8988T (cell line): ENCODE measurements around the gene HSBP1L1.

Source experiments
- DNase-seq: peaks from one replicate; pipeline ENCODE4 v3.0.0; 2011

The HSBP1L1 gene

DNA sequence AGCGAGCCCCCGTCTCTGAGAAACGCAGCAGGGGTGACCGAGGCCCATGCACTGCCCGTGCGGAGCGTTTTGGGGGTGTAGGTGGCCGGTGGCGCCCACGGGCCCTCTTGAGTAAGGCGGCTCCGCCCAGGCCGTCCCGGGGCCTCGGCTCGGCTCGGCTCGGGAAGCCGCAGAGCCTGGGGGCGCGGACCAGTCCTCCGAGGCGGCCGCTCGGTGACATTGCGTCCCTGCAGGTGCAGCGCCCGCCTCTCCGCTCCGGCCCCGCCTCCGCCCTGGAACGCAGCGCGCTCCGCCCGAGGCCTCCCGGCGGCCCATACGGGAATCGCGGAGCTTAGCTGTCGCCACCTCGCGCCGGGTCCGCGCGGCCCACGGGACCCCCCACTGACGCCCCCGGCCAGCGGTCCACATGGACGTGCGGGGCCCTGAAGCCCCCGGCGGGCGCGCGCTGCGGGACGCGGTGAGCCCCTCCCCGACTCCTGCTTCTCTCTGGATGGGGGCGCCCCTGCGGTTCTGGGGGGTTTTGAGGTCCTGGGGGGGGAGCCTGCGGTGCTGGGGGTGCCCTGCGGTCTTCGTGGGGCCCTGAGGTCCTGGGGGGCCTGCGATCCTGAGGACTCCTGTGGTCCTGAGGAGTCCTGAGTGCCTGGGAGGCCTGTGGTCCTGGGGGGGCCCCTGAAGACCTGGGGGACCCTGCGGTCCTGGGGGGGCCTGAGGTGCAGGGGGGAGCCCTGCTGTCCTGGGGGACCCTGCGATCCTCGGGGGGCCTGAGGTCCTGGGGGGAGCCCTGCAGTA, at the start of gene HSBP1L1:
HSBP1L1 (plus strand) TSS at position 314 of the 789 bp plus-strand sequence; CDS start at position 407, 93 bp downstream.
- DNase-seq, result peak; percentile 50

DNA sequence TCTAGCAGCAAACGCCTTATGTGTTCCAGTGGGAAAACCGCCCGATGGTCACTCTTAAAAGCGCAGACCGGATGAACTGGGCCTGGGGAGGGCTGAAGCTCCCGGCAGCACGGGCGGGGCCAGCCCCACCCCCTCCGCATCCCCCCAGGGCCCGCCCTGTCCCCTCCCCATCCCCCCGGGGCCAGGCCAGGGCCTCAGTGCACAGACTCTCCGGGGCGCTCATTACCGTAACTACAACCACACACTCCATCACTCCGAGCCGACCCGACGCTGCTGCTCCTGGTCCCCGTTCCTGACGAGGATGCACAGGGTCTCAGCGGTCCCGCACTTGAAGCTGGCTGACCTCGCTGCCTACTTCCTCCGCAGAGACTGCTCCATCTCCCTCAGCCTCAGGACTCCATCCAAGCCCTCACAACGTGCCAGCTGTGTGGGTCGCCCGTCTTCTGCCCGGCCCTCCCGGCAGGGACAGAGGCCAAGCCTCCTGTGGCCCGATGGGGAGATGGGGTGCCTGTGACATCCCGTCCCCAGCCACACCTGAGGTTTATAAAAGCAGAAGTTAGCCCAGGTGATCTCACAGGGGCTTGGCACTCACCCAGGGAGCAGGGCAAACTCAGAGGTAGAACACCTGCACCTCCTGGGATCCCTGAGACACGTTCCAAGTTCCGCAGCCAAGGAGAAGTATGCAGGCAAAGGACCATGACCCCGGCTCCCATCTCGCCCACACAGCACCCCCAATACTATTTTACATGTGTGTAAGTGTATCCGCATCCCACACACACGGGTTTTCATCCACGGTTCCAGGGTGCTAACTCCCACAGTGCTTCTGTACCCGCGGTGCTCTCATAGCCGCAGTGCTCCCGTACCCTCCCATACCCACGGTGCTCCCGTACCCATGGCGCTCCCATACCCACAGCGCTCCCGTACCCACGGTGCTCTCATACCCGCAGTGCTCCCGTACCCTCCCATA, 49.0 kb upstream of the HSBP1L1 start:
- DNase-seq, result no peak

DNA sequence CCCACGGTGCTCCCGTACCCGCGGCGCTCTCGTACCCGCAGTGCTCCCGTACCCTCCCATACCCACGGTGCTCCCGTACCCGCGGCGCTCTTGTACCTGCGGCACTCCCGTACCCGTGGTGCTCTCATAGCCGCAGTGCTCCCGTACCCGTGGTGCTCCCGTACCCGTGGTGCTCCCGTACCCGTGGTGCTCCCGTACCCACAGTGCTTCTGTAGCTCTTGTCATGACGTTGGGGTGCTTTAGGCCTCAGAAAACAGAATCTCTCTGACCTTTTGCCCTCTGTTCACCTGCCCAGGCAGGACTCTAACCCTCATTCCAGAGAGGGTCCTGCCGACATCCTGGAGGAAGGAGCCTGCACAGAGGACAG, 48.3 kb upstream of the HSBP1L1 start:
- no peak for DNase-seq

- no peak for DNase-seq
Measured at GRCh38 chr18:79916546-79917168, 47.8 kb upstream of the HSBP1L1 start.

GRCh38 chr18:79917169-79917852, 47.1 kb upstream of the HSBP1L1 start:
- DNase-seq, result no peak

DNA sequence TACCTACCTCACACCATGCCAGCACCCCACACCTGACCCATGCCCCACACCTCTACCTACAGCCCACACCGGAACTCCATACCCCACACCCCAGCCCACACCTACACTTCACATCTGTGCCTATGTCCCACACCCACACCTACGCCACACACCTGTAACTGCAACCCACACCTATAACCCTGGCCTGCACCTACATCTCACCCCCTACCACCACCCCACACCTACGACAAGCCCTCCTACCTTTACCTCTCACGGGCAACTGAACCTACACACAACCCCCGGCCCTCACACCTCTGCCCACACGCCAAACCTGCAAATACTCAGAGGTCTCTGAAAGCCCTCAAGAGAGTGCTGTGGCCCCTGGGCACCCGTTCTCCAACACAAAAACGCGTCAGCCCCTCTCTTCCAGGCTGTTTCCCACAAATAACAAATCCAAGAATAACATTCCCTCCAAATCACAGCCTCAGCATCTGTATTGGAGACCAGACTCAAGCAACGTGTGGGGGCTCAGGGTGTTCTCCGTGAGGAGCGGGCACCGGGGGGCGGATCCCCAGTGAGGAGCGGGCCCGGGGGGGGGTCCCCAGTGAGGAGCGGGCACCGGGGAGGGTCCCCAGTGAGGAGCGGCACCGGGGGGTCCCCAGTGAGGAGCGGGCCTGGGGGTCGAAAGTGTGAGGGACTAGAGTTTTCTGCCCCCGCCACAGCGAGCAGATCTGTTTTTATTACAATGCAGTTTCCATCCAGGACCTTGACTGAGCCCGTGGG, 46.4 kb upstream of the HSBP1L1 start:
- DNase-seq, result no peak

GRCh38 chr18:79918615-79919011, 45.8 kb upstream of the HSBP1L1 start:
- DNase-seq, result no peak

GRCh38 chr18:79919089-79919488, 45.4 kb upstream of the HSBP1L1 start:
- DNase-seq, result no peak

DNA sequence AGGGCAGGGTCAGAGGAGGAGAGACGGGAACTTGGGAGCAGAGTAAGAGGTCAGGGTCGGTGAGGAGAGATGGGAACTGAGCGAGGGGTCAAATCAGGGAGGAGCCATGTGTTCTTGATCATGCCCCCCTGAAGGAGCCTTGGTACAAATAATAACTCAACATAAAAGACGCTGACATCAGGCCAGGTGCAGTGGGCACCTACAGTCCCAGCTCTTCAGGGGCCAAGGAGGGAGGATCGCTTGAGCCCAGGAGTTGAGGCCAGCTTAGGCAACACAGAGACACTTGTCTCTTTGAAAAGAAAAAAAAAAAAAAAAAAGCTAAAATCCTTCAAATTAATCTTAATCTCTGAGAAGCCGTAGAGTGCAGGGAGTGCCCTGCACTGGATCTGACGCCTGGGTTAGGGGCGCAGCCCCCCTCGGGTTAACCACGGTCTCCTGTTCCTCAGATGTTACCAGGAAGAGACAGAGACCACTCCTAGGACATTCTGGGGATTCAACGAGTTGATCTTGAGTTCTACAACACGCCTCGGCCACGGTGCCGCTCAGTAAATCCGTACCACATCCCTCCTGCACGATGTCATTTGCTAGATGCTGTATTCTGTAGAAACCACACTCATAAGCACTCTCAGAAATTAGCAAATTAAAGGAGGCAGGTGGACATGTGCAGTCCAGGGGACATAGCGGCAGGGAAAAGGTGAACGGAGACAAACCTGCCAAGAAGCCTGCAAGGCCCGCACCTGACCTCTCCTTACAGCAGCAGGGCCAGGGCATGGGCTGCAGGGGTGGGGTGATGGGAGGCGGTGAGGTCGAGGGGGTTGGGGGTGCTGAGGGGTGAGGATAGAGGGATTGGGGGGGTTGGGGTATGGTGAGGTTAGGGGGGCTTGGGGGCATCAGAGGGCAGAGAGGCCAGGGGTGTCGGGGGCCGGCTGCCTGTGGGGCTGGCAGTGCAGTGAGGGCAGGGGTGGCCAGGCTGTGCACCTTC, 42.2 kb upstream of the HSBP1L1 start:
- DNase-seq, result no peak

DNA sequence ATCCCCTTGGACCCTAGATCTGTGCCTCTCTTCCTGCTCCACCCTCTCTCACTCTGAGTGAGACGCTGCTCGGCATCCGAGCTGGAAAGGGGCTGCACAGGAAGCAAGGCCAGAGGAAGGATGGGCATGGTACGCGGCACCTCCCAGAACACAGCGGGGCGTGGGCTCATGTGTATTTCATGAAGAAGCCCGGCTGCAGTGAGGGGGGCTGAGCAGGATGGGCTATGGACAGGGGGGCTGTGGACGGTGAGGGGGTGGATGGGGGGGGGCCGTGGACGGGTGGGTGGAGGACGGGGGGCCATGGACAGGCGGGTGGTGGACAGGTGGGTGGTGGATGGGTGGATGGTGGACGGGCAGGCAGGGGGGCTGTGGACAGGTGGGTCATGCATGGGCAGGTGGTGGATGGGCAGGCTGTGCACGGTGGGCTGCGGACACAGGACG, 41.5 kb upstream of the HSBP1L1 start:
- DNase-seq, result no peak

DNA sequence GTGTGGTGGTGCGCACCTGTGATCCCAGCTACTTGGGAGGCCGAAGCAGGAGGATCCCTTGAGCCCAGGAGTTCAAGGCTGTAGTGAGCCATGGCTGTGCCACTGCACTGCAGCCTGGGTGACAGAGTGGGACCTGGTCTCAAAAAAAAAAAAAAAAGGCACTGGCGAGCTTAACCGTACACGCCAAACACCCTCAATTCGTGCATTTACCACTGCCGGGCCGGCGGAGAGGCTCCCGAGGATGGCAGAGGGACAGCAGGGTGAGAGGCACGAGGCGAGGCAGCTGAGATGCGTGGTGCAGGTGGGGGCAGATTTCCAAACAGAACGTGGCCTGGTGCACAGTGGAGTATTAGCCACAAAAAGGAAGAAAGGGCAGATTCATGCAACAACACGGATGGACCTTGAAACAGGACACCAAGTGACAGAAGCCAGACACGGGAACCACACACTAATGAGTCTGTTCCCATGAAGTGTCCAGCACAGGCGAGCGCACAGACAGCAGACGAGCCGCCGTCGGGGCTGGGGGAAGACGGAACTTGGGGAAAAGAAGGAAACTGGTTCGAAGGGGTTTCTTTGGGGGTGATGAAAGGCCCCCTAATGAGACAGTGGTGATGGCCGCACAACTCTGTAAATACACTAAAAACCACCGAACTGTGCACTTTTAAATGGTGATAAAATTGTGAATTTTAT, 40.4 kb upstream of the HSBP1L1 start:
- no peak for DNase-seq

DNA sequence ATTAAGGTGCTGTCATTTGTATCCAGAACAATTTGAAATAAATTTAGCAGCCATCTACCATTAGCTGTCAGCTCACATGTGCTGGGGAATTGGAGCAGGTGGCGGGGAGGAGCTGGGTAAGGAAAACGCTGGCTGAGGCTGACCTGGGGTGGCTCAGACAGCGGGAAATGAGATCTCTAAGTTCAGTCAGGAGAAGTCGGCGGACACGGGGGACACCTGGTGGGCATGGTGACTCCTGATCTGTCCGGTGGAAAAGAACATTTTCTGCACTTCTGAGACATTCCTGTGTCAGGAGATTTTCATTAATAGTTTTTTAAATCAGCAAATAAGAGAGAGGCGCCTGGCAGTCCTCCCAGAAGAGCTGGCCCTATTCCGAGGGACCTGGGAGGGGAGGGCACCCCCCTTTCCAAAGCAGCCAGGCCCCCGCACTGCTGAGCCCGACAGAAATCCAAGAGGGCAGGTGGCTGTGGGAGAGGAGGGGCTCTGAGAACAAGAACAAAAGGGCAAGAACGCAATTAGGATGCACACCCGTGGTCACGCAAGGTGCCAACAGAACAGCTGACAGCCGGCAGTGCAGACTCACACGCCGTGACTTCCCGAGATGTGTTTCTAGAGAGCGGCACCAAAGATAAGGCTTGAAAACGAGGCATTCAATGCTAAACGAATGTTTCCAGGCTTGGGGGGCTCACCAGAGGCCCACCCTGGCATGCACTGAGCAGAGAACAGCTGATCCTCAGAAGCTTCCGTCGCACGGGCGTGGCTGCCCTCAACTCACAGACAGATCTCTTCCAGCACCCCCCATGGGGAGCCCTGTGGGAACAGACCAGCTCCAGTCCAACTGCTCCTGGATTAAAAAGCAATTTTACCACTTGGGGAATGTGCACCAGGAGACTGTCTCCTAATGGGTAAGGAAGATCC, 39.4 kb upstream of the HSBP1L1 start:
- no peak for DNase-seq

DNA sequence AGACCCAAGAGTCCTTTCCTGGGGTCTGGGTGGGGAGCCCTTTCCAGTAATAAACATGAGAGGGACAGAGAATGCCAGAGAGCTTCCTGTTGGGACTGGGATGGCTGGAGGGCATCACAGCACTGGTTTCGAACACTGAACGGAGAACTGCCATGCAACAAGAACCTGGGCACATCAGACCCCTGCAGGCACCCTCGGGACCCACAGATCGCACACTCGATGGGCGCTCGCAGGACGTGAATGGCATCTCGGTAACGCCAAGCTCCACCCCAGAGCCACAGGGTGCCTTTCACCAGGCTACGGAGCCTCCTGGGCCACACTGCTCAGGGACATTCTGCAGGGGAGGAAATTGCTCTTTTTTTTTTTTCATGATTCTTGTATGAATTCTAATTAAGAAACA, 38.1 kb upstream of the HSBP1L1 start:
- no peak for DNase-seq

GRCh38 chr18:79926715-79927606, 37.5 kb upstream of the HSBP1L1 start:
- no peak for DNase-seq

GRCh38 chr18:79927607-79928562, 36.6 kb upstream of the HSBP1L1 start:
- no peak for DNase-seq

DNA sequence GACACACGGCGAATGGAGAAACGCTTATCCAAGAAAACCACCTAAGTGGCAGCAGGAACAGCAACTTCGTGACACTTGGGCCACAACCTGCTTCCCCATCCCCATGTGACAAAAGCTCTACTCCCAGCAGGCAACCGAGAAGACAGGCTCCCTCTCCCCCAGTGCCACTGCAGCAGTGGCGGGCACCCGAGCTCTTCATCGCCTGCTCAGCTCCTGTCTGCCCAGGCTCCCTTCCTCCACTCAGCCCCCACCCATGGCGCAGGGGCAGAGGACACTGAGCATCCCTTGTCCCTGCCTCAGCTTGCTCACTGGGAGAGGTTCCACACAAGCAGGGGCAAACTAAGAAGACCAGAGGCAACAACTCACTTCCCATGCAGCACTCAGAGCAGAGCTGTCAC, 35.9 kb upstream of the HSBP1L1 start:
- DNase-seq, result no peak
